ENCODE results near the gene SGPP1. TPM values are rescaled to one million over a fixed set of nuclear protein-coding genes. Genes with fewer than 3 reads are reported as not detected.
A peak's percentile ranks its signal among the peaks of the same experiment; 100 is the strongest.
"Not testable (repeated sequence)": the region's sequence is repeated elsewhere in the genome, so short reads cannot be mapped to it uniquely, and the experiment has no call there.

The SGPP1 gene
- total RNA-seq, 2 donors from 2014 or later = 12.1 to 13.1 TPM

GRCh38 chr14:63656194-63656593 is 71.7 kb downstream of the SGPP1 start:
- Mint-ChIP-seq H3K36me3 (ENCODE audit: insufficient read depth in 2 of 2) (peaks cover 0 to 1% of the 10 kb centered on the region in 2 donors), H3K9me3 (no peaks in the 10 kb centered on the region), H3K4me3 (no peak overlapping the region), H3K4me1 (ENCODE audit: low read depth) (peaks cover 12% of the 10 kb centered on the region), H3K27me3 (ENCODE audit: low read depth) (no peaks in the 10 kb centered on the region), H3K27ac (no peak overlapping the region)
- DNase-seq = no peak
- no peak for ATAC-seq (replicated peaks in 1 of 2)

- no peak for DNase-seq
- Mint-ChIP-seq H3K9me3 (no peaks in the 10 kb centered on the region), H3K27ac (no peak overlapping the region), H3K4me1 (ENCODE audit: low read depth) (peaks cover 22% of the 10 kb centered on the region), H3K36me3 (ENCODE audit: insufficient read depth in 2 of 2) (peaks cover 0 to 1% of the 10 kb centered on the region in 2 donors), H3K4me3 (no peak overlapping the region), H3K27me3 (ENCODE audit: low read depth) (no peaks in the 10 kb centered on the region)
- no peak for ATAC-seq (replicated peaks in 1 of 2)
Observed at GRCh38 chr14:63654936-63655335, 72.9 kb downstream of the SGPP1 start.

DNA sequence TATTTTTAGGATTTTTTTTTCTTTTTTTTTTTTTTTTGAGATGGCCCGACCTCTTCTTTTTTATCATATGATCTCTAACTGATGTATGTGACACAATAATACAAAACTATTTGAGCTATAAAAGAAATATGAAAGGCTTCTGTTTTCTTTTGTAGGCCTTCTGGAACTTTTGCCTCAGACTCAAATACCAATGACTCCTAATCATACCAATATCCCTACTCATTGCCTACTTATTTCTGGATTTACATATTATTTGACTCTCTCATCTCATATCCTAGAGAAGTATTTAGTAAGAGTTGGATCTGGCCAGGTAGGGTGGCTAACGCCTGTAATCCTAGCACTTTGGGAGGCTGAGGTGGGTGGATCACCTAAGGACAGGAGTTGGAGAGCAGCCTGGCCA is 73.5 kb downstream of the SGPP1 start:
- ATAC-seq (replicated peaks in 1 of 2) (no peak), DNase-seq (no peak)
- Mint-ChIP-seq H3K27ac (no peak overlapping the region), H3K9me3 (no peaks in the 10 kb centered on the region), H3K27me3 (ENCODE audit: low read depth) (no peaks in the 10 kb centered on the region), H3K4me3 (no peak overlapping the region), H3K4me1 (ENCODE audit: low read depth) (peaks cover 26% of the 10 kb centered on the region), H3K36me3 (ENCODE audit: insufficient read depth in 2 of 2) (peaks cover 0 to 1% of the 10 kb centered on the region in 2 donors)

DNA sequence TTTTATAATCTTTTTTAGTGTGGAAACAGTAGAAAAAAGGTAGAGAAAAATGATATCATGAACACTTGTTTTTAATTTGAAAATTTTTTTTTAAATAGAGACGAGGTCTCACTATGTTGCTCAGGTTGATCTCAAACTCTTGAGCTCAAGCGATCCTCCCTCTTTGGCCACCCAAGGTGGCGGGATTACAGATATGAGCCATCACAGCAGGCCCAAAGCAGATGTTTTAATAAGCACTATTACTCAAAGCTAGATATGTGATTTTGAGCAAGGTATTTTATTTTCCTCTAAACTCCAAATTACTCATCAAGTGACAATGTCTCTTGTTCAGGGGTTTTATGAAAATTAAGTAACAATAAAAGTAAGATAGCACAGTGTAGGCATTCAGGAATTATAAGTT is 75.5 kb downstream of the SGPP1 start:
- Mint-ChIP-seq H3K36me3 (ENCODE audit: insufficient read depth in 2 of 2) (peaks cover 0 to 3% of the 10 kb centered on the region in 2 donors), H3K27me3 (ENCODE audit: low read depth) (no peaks in the 10 kb centered on the region), H3K27ac (peak overlapping the region; percentile 73), H3K4me3 (peak overlapping the region in 1 of 2 donors; percentile 56), H3K4me1 (ENCODE audit: low read depth) (peaks cover 33% of the 10 kb centered on the region), H3K9me3 (no peaks in the 10 kb centered on the region)
- DNase-seq (peak; percentile 23 to 32), ATAC-seq (replicated peaks in 1 of 2) (peak; percentile 65 to 66)

GRCh38 chr14:63650256-63650952 is 77.5 kb downstream of the SGPP1 start:
- peak; percentile 52 to 63 for DNase-seq
- Mint-ChIP-seq H3K27ac (peak overlapping the region; percentile 99), H3K36me3 (ENCODE audit: insufficient read depth in 2 of 2) (peaks cover 0 to 3% of the 10 kb centered on the region in 2 donors), H3K4me3 (peak overlapping the region; percentile 67 to 83), H3K9me3 (no peaks in the 10 kb centered on the region), H3K27me3 (ENCODE audit: low read depth) (no peaks in the 10 kb centered on the region), H3K4me1 (ENCODE audit: low read depth) (peaks cover 44% of the 10 kb centered on the region)
- ATAC-seq (replicated peaks in 1 of 2) = peak; percentile 84 to 92

DNA sequence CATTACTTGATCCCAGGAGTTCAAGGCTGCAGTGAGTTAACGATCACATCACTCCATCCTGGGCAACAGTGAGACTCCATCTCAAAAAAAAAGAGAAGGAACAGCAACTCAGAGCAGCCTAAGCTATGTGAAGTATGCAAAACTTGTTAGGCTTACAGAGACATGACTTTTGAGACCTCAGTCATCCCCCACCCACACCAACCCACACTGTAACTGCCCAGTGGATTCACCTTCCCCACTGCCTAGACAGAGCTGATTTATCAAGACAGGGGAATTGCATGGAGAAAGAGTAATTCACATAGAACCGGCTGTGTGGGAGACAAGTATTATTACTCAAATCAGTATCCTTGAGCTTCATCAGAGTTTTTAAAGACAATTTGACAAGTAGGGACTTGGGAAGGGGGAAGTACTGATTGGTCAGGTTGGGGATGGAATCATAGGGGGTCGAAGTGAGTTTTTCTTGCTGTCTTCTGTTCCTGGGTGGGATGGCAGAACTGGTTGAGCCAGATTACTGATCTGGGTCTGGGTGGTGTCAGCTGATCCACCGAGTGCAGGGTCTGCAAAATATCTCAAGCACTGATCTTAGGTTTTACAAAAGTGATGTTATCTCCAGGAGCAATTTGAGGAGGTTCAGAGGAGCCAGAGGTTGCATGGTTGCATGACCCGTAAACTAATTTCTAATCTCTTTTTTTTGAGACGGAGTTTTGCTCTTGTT is 80.0 kb downstream of the SGPP1 start:
- DNase-seq (no peak), ATAC-seq (replicated peaks in 1 of 2) (no peak)
- H3K4me1 Mint-ChIP-seq (ENCODE audit: low read depth) = peaks cover 57% of the 10 kb centered on the region

DNA sequence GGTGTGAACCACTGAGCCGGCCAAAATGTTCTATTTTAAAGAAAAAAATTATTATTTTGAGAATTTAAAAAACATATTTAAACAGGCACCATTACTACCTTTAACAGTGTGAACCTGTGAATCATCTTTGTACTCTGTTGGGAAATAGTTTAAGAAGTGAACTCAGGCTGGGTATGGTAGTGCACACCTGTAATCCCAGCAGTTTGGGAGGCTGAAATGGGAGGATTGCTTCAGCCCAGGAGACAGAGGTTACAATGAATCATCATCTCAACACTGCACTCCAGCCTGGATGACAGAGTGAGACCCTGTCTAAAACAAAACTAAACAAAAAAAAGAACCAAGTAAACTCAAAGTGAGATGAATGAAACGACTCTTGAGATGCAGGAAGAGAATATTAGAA is 83.1 kb downstream of the SGPP1 start:
- peaks cover 0 to 2% of the 10 kb centered on the region in 2 donors for H3K36me3 Mint-ChIP-seq (ENCODE audit: insufficient read depth in 2 of 2)
- H3K27me3 Mint-ChIP-seq (ENCODE audit: low read depth) = no peaks in the 10 kb centered on the region
- peaks cover 44% of the 10 kb centered on the region for H3K4me1 Mint-ChIP-seq (ENCODE audit: low read depth)
- peak in 1 of 2 donors; percentile 17 for DNase-seq
- no peaks in the 10 kb centered on the region for H3K9me3 Mint-ChIP-seq
- ATAC-seq (replicated peaks in 1 of 2) = no peak
- H3K4me3 Mint-ChIP-seq = peak overlapping the region in 1 of 2 donors; percentile 27
- H3K27ac Mint-ChIP-seq = peak overlapping the region; percentile 41

More for the DNA sequence above, 80.0 kb downstream of the SGPP1 start:
- no peak overlapping the region for H3K27ac Mint-ChIP-seq
- H3K27me3 Mint-ChIP-seq (ENCODE audit: low read depth) = no peaks in the 10 kb centered on the region
- peaks cover 0 to 2% of the 10 kb centered on the region in 2 donors for H3K36me3 Mint-ChIP-seq (ENCODE audit: insufficient read depth in 2 of 2)
- no peak overlapping the region for H3K4me3 Mint-ChIP-seq
- no peaks in the 10 kb centered on the region for H3K9me3 Mint-ChIP-seq

- no peaks in the 10 kb centered on the region for H3K9me3 Mint-ChIP-seq
Observed at GRCh38 chr14:63642656-63643382, 85.0 kb downstream of the SGPP1 start.

GRCh38 chr14:63642229-63642611 is 85.6 kb downstream of the SGPP1 start:
- H3K4me1 Mint-ChIP-seq (ENCODE audit: low read depth) = peaks cover 56% of the 10 kb centered on the region
- no peaks in the 10 kb centered on the region for H3K27me3 Mint-ChIP-seq (ENCODE audit: low read depth)
- peaks cover 2 to 3% of the 10 kb centered on the region in 2 donors for H3K36me3 Mint-ChIP-seq (ENCODE audit: insufficient read depth in 2 of 2)
- peak overlapping the region; percentile 84 to 94 for H3K4me3 Mint-ChIP-seq
- DNase-seq (peak; percentile 82 to 84), ATAC-seq (replicated peaks in 1 of 2) (peak; percentile 68 to 71)
- peak overlapping the region; percentile 81 for H3K27ac Mint-ChIP-seq
- no peaks in the 10 kb centered on the region for H3K9me3 Mint-ChIP-seq

More at GRCh38 chr14:63642656-63643382, 85.0 kb downstream of the SGPP1 start:
- Mint-ChIP-seq H3K27me3 (ENCODE audit: low read depth) (no peaks in the 10 kb centered on the region), H3K27ac (peak overlapping the region; percentile 81), H3K36me3 (ENCODE audit: insufficient read depth in 2 of 2) (peaks cover 2 to 4% of the 10 kb centered on the region in 2 donors), H3K4me1 (ENCODE audit: low read depth) (peaks cover 58% of the 10 kb centered on the region), H3K4me3 (peak overlapping the region; percentile 84 to 94)
- no peak for DNase-seq
- no peak for ATAC-seq (replicated peaks in 1 of 2)

- Mint-ChIP-seq H3K4me1 (ENCODE audit: low read depth) (peaks cover 60% of the 10 kb centered on the region), H3K27me3 (ENCODE audit: low read depth) (no peaks in the 10 kb centered on the region), H3K4me3 (peak within 1 kb of the TSS; percentile 84 to 94), H3K9me3 (peaks cover 2 to 3% of the 10 kb centered on the region in 2 donors), H3K36me3 (ENCODE audit: insufficient read depth in 2 of 2) (peaks cover 6 to 9% of the 10 kb centered on the region in 2 donors), H3K27ac (peak within 1 kb of the TSS; percentile 81)
- ATAC-seq (replicated peaks in 1 of 2) = peak; percentile 88
- DNase-seq = peak; percentile 95 to 97
Observed at GRCh38 chr14:63641473-63642228, 86.2 kb downstream of the SGPP1 start, which contains the start of gene WDR89. Gene WDR89, minus strand, starts transcription at chr14:63641871. Its CDS starts 41,929 bp downstream, at chr14:63599942.

DNA sequence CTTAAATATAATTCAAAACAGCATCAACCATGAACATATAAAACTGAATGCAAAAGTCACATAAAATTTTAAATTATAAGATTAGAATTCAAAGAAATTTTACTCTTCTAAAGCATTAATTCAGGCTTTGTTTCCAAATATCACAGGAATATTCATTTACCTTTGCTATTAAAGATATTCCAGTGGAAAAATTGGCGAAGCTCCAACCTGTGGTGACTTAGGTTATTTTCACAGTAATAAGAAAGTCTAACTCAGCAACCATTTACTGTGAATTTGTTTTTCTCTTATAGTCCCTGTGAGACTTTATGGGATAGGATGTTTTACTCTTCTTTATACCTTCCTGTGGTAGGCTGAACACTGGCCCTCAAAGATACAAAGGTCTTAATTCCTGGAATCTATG is 89.4 kb downstream of the SGPP1 start:
- H3K9me3 Mint-ChIP-seq = peaks cover 12 to 14% of the 10 kb centered on the region in 2 donors
- no peaks in the 10 kb centered on the region for H3K27me3 Mint-ChIP-seq (ENCODE audit: low read depth)
- H3K4me1 Mint-ChIP-seq (ENCODE audit: low read depth) = peaks cover 69% of the 10 kb centered on the region
- DNase-seq = no peak
- peak overlapping the region; percentile 65 to 94 for H3K4me3 Mint-ChIP-seq
- H3K36me3 Mint-ChIP-seq (ENCODE audit: insufficient read depth in 2 of 2) = peaks cover 23 to 28% of the 10 kb centered on the region in 2 donors
- no peak for ATAC-seq (replicated peaks in 1 of 2)
- peak overlapping the region; percentile 68 for H3K27ac Mint-ChIP-seq

- Mint-ChIP-seq H3K36me3 (ENCODE audit: insufficient read depth in 2 of 2) (peaks cover 23 to 28% of the 10 kb centered on the region in 2 donors), H3K4me1 (ENCODE audit: low read depth) (peaks cover 64% of the 10 kb centered on the region), H3K27ac (peak overlapping the region; percentile 39), H3K4me3 (peak overlapping the region in 1 of 2 donors; percentile 19), H3K9me3 (peaks cover 12 to 14% of the 10 kb centered on the region in 2 donors)
- DNase-seq; ATAC-seq (replicated peaks in 1 of 2); H3K27me3 Mint-ChIP-seq (ENCODE audit: low read depth): not testable (repeated sequence)
Observed at GRCh38 chr14:63636094-63636635, 91.7 kb downstream of the SGPP1 start.

Measured in activated T-cell treated with anti-CD3 and anti-CD28 coated beads, Interleukin-2, amount 50 U/mL, for 72 hours (primary cell).